GM12878 (cell line): ENCODE results near the gene VPS8. TPM values are rescaled to one million over a fixed set of nuclear protein-coding genes. Genes with fewer than 3 reads are reported as not detected.

ENCODE experiments used
- ATAC-seq: fragments of 200-7000 bp; cut with Tn5 transposase; 3 replicates; pipeline ENCODE4 v1.9.1; 2020; ENCODE audit warnings: mild to moderate bottlenecking, moderate library complexity
- BruUV-seq: library from RNA; stranded (reverse); fragments of 400-500 nt; replicated peaks from 2 replicates; lab custom pipeline; 2021; lab: Mats Ljungman, UMichigan
- CTCF ChIA-PET: fragments of 300-600 bp; sonication (Branson Sonifier 250); formaldehyde crosslinking; extraction: SDS; loops from one replicate; lab custom pipeline; 2021; ENCODE audit warnings: inconsistent platforms; lab: Yijun Ruan, JAX
- POLR2A ChIA-PET: fragments of 350-600 bp; formaldehyde crosslinking; extraction: SDS; loops from one replicate; lab custom pipeline; 2021; ENCODE audit warnings: inconsistent platforms; lab: Charles Lee
- RAD21 ChIA-PET: fragments of 300-600 bp; sonication (Branson Sonifier 250); formaldehyde crosslinking; loops from one replicate; lab custom pipeline; 2023; ENCODE audit warnings: antibody characterized with exemption; ENCODE audit not compliant: unreplicated experiment; lab: Charles Lee
- SMC1A ChIA-PET: fragments of 300-600 bp; sonication (Branson Sonifier 250); formaldehyde crosslinking; loops from one replicate; lab custom pipeline; 2023; ENCODE audit not compliant: unreplicated experiment, uncharacterized antibody; lab: Charles Lee
- DNase-seq: peaks from one replicate; pipeline ENCODE4 v3.0.0-alpha.2; 2011; ENCODE audit warnings: low read depth, low spot score
- FAIRE-seq: peaks from 3 replicates; lab custom pipeline; 2011; peaks lifted over from hg19 to GRCh38; lab: Jason Lieb, UNC
- H2AFZ ChIP-seq: 2 replicates; pipeline ENCODE4 v1.6.0; 2011; ENCODE audit warnings: low read depth, low read length, control low read depth; ENCODE audit not compliant: control insufficient read depth
- H3K27ac ChIP-seq: 2 replicates; pipeline ENCODE4 v1.5.1; 2011; ENCODE audit warnings: control low read depth; ENCODE audit not compliant: control insufficient read depth, insufficient read depth
- H3K27me3 ChIP-seq, 2 experiments: replicated peaks in 1 of 2; 2 replicates each; pipeline versions ENCODE4 v1.6.0 to v1.6.1; 2011; ENCODE audit warnings: low read length in 1 of 2; ENCODE audit not compliant: control insufficient read depth in 2 of 2, insufficient read depth in 2 of 2
- H3K36me3 ChIP-seq, 2 experiments: 2 replicates each; pipeline ENCODE4 v1.5.1; 2011; ENCODE audit warnings: low read length in 1 of 2; ENCODE audit not compliant: control insufficient read depth in 2 of 2, insufficient read depth in 2 of 2
- H3K4me1 ChIP-seq: 2 replicates; pipeline ENCODE4 v1.6.1; 2011; ENCODE audit warnings: mild to moderate bottlenecking, low read length, moderate library complexity, mixed read lengths; ENCODE audit not compliant: control insufficient read depth, insufficient read depth
- H3K4me2 ChIP-seq: 2 replicates; pipeline ENCODE4 v1.6.0; 2011; ENCODE audit warnings: control low read depth; ENCODE audit not compliant: control insufficient read depth, insufficient read depth
- H3K4me3 ChIP-seq: fragments of 200-600 bp; sonication (generic); 2 replicates; pipeline ENCODE4 v1.5.1; 2016
- H3K79me2 ChIP-seq: 2 replicates; pipeline ENCODE4 v1.6.0; 2011; ENCODE audit warnings: low read length; ENCODE audit not compliant: control insufficient read depth, insufficient read depth
- H3K9ac ChIP-seq: 2 replicates; pipeline ENCODE4 v1.8.0; 2011; ENCODE audit warnings: low read length, control low read depth, mixed read lengths; ENCODE audit not compliant: control insufficient read depth, insufficient read depth
- H3K9me3 ChIP-seq: replicated peaks from 3 replicates; pipeline ENCODE4 v1.5.1; 2011; ENCODE audit warnings: mild to moderate bottlenecking, low read length; ENCODE audit not compliant: control insufficient read depth, insufficient read depth
- H4K20me1 ChIP-seq: 2 replicates; pipeline ENCODE4 v1.6.0; 2011; ENCODE audit not compliant: control insufficient read depth, insufficient read depth
- EGR1 ChIP-seq, 2 experiments: IDR thresholded peaks; 1 replicate in 1 of 2; 2 replicates in 1 of 2; pipeline ENCODE4 v1.6.1; 2011 to 2012; ENCODE audit warnings: low read depth in 2 of 2, low read length in 2 of 2, borderline replicate concordance in 1 of 2, mild to moderate bottlenecking in 1 of 2, moderate library complexity in 1 of 2
- HDGF ChIP-seq: fragments of 450-650 bp; IDR thresholded peaks from 2 replicates; pipeline ENCODE4 v1.6.1; 2016; ENCODE audit warnings: antibody characterized with exemption
- IRF4 ChIP-seq: IDR thresholded peaks from 2 replicates; pipeline ENCODE4 v1.6.1; 2011; ENCODE audit warnings: low read depth, low read length
- LARP7 ChIP-seq: fragments of 450-650 bp; IDR thresholded peaks from 2 replicates; pipeline ENCODE4 v1.6.1; 2017; ENCODE audit warnings: mild to moderate bottlenecking
- RB1 ChIP-seq: fragments of 450-650 bp; formaldehyde crosslinking; IDR thresholded peaks from 2 replicates; pipeline ENCODE4 v1.6.1; 2017; ENCODE audit warnings: mild to moderate bottlenecking, borderline replicate concordance
- SRF ChIP-seq, 2 experiments: IDR thresholded peaks; 2 replicates each; pipeline ENCODE4 v1.6.1; 2011; ENCODE audit warnings: low read depth in 2 of 2, low read length in 2 of 2, mild to moderate bottlenecking in 1 of 2, moderate library complexity in 1 of 2
- STAT3 ChIP-seq: IDR thresholded peaks from 2 replicates; pipeline ENCODE4 v1.6.1; 2011; ENCODE audit warnings: low read depth, low read length, improper control_type of control experiment
- WGBS: methylation state at CpG from one replicate; pipeline ENCODE4 v1.1.6; 2016; ENCODE audit warnings: low lambda C conversion rate; ENCODE audit not compliant: insufficient replicate concordance, insufficient coverage; ENCODE audit errors: missing lambda C conversion rate; 5-methylcytosine and 5-hydroxymethylcytosine counted together
- in situ Hi-C: fragments of 300-500 bp; cut with MboI; formaldehyde crosslinking; loops from 9 replicates; pipeline ENCODE4 v1.14.3; 2018; ENCODE audit warnings: mixed read lengths
- intact Hi-C: fragments of 100-400 bp; cut with micrococcal nuclease; formaldehyde crosslinking; loops from one replicate; pipeline ENCODE4 v1.14.2; 2022; ENCODE audit not compliant: unreplicated experiment
- polyA plus RNA-seq, 11 experiments: library from polyadenylated mRNA; depleted of rRNA in 4 of 11; unstranded in 6 of 11; stranded (reverse) in 5 of 11; fragments of >200 nt; fragmentation: Nextera tagmentation in 4 of 11; fragmentation: Illumina TruSeq in 1 of 11; extraction: Ambion mirVana in 4 of 11; extraction: Trizol in 1 of 11; gene quantifications; 1 replicate in 1 of 11; 2 replicates in 10 of 11; pipeline versions ENCODE4 v1.2.1 to v1.2.3, GENCODE V29; 2011 to 2016; ENCODE audit warnings: inconsistent platforms in 2 of 11, missing spikeins in 2 of 11, low read depth in 1 of 11
- total RNA-seq, 4 experiments: library from RNA; depleted of rRNA in 3 of 4; stranded (reverse); fragments of >200 nt in 3 of 4; fragmentation: Illumina TruSeq in 1 of 4; extraction: Trizol in 1 of 4; gene quantifications; 2 replicates each; pipeline versions ENCODE4 v1.2.1 to v1.2.3, GENCODE V29; 2013 to 2021
- TF ChIP-seq, protein P1 (sequence below): fragments of 450-650 bp; IDR thresholded peaks from 2 replicates; pipeline ENCODE4 v1.6.1; 2017; ENCODE audit warnings: mild to moderate bottlenecking
- TF ChIP-seq, protein P2 (sequence below): IDR thresholded peaks from 2 replicates; pipeline ENCODE4 v1.6.1; 2012; ENCODE audit warnings: mild to moderate bottlenecking, low read depth, low read length

Gene VPS8
- total and polyA plus RNA-seq, 10 of the 15 experiments (the other 5 are each of a cell fraction or from before 2014, with no cell fraction given), result 8.9 to 34.7 (median 20.9) TPM

DNA sequence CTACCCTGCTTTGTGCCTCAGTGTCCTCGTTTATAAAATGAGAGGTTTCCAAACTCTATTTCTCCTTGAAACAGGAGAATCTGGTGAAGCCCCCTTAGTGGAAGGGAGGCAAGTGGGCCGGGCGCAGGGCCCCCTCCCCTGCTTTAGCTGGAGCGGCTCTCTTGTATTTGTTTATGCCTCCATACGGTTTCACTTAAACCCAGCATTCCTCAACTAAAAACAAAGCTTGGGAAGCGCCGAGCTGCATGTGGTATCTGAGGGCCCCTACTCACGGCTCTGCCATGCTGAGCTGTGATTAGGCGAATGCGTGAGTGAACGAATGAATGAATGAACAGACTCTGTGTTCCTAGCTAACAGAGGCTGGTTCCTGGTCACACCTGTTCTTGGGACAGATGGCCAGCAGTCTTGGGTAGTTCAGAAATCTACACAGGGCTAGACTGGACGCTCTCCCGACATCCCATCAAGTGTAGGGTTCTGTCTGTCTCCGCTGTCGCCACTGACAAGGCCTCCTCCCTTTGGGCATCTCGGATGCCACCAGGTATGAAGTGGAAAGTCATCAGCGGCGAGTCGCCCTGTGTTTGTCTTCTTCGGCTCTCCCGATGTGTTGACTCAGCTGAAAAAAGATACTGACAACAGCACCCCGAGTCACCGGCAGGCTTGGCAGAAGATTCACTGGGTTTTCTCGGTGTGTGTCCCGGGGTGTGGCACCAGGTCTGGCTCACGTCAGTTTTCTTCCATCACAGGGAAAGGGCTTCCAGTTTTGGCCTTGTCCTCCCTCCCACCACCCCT is 42.4 kb upstream of the VPS8 start:
- intact Hi-C loops, result no loop called here
- DNase-seq, result no peak
- SMC1A ChIA-PET, result no interaction called here
- no peak for ATAC-seq
- Histone ChIP-seq H3K27me3 (no peaks in the 10 kb centered on the region), H4K20me1 (no peaks in the 10 kb centered on the region), H3K4me3 (no peak overlapping the region), H3K9ac (no peak overlapping the region), H3K27ac (no peak overlapping the region), H3K4me1 (peaks cover 10% of the 10 kb centered on the region; the same call in 1 of the 2 replicates), H3K79me2 (no peaks in the 10 kb centered on the region), H3K4me2 (no peak overlapping the region), H3K36me3 (no peaks in the 10 kb centered on the region), H2AFZ (no peak overlapping the region), H3K9me3 (no peaks in the 10 kb centered on the region)
- FAIRE-seq, result no peak
- BruUV-seq, result no TSS peak
- POLR2A ChIA-PET, result interaction anchor here (0.6 kb wide), 1 partner anchor 857 kb away, joined by 4 read pairs; no protein-coding TSS in a partner anchor
- 67% methylated on average over 26 of the region's 26 CpGs for WGBS
- CTCF ChIA-PET, result interaction anchor here (1.0 kb wide), 2 partner anchors 9 to 209 kb away, joined by 3 to 5 read pairs; no protein-coding TSS in a partner anchor
- TF ChIP-seq, protein P1, sequence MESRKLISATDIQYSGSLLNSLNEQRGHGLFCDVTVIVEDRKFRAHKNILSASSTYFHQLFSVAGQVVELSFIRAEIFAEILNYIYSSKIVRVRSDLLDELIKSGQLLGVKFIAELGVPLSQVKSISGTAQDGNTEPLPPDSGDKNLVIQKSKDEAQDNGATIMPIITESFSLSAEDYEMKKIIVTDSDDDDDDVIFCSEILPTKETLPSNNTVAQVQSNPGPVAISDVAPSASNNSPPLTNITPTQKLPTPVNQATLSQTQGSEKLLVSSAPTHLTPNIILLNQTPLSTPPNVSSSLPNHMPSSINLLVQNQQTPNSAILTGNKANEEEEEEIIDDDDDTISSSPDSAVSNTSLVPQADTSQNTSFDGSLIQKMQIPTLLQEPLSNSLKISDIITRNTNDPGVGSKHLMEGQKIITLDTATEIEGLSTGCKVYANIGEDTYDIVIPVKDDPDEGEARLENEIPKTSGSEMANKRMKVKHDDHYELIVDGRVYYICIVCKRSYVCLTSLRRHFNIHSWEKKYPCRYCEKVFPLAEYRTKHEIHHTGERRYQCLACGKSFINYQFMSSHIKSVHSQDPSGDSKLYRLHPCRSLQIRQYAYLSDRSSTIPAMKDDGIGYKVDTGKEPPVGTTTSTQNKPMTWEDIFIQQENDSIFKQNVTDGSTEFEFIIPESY, result no peak
- TF ChIP-seq HDGF (no peak), SRF (IDR thresholded peaks at IDR 0.05; ENCODE audit: low read depth in 2 of 2, low read length in 2 of 2) (no peak), EGR1 (IDR thresholded peaks at IDR 0.05; ENCODE audit: borderline replicate concordance in 1 of 2, low read depth in 2 of 2, low read length in 2 of 2) (no peak), RB1 (no peak), IRF4 (no peak), LARP7 (no peak), STAT3 (no peak)
- TF ChIP-seq, protein P2, sequence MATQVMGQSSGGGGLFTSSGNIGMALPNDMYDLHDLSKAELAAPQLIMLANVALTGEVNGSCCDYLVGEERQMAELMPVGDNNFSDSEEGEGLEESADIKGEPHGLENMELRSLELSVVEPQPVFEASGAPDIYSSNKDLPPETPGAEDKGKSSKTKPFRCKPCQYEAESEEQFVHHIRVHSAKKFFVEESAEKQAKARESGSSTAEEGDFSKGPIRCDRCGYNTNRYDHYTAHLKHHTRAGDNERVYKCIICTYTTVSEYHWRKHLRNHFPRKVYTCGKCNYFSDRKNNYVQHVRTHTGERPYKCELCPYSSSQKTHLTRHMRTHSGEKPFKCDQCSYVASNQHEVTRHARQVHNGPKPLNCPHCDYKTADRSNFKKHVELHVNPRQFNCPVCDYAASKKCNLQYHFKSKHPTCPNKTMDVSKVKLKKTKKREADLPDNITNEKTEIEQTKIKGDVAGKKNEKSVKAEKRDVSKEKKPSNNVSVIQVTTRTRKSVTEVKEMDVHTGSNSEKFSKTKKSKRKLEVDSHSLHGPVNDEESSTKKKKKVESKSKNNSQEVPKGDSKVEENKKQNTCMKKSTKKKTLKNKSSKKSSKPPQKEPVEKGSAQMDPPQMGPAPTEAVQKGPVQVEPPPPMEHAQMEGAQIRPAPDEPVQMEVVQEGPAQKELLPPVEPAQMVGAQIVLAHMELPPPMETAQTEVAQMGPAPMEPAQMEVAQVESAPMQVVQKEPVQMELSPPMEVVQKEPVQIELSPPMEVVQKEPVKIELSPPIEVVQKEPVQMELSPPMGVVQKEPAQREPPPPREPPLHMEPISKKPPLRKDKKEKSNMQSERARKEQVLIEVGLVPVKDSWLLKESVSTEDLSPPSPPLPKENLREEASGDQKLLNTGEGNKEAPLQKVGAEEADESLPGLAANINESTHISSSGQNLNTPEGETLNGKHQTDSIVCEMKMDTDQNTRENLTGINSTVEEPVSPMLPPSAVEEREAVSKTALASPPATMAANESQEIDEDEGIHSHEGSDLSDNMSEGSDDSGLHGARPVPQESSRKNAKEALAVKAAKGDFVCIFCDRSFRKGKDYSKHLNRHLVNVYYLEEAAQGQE, result no peak
- RAD21 ChIA-PET, result no interaction called here
- in situ Hi-C loops, result no loop called here
